Measurements from ENCODE around the gene VAMP4.

GRCh38 chr1:171661076-171661650 is 80.7 kb downstream of the VAMP4 start:
- TF ChIP-seq ZNF114 (CRISPR knock-in tag; IDR thresholded peaks at IDR 0.05) (no peak), CTCF (conservative IDR thresholded peaks at IDR 0.05; ENCODE audit: low read depth in 2 of 2) (no peak), EZH2phosphoT487 (IDR thresholded peaks at IDR 0.05; ENCODE audit: unreplicated experiment) (no peak), REST (IDR thresholded peaks at IDR 0.05; ENCODE audit: unreplicated experiment) (no peak), EZH2 (IDR thresholded peaks at IDR 0.05; ENCODE audit: low read depth, unreplicated experiment) (no peak), POLR2AphosphoS5 (IDR thresholded peaks at IDR 0.05; ENCODE audit: low read depth) (no peak), ETS1 (IDR thresholded peaks at IDR 0.05) (no peak), CREB1 (CRISPR knock-in tag; IDR thresholded peaks at IDR 0.05; ENCODE audit: low read depth) (no peak), JUNB (IDR thresholded peaks at IDR 0.05; ENCODE audit: unreplicated experiment) (no peak), ZNF331 (CRISPR knock-in tag; IDR thresholded peaks at IDR 0.05; ENCODE audit: low read depth) (no peak), STAT1 (IDR thresholded peaks at IDR 0.05; ENCODE audit: unreplicated experiment) (no peak)

Measured in GM23338 (cell line).